ENCODE measurements around the gene GRIK3.

The GRIK3 gene

DNA sequence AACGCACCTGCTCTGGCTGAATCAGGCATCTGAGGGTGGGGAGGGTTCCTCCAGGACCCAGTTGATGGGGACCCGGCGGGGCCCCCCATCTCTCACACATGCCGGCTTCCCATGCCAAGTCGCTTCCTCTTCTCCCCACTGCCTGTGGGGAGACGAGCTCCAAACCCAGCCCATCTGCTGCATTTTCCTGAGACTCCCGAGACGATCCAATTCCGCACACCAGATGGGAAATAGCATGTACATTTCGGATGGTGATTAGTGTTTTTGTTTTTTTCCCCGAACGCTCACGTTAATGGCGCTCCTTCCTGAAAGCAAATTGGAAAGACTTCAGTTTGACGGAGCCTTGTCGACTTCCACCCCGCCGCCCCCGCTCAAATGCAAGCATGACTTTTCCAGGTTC lies 13.2 kb upstream of the GRIK3 start:
- in situ Hi-C loops (cut with HindIII; ENCODE audit: low sequenced_read_pairs): no loop called here

DNA sequence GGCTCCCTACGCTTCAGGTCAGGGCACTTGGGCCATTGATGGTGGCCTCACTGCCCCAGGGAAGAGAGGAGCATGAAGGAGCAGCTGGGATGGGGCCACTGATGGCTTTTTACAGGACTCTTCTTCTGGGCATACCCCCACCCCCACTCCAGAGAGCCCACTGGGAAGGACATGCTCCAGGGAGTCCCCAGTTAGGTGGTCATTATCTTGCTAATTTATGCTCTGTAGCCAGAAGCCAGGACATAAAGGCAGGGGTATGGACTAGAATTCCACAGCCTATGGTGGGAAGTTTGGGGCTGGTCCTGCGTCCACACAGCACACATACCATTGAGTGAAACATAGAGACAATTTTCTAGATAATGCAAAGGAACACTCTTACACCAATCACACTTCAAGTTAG lies 8.8 kb upstream of the GRIK3 start:
- in situ Hi-C loops (cut with HindIII; ENCODE audit: low sequenced_read_pairs): no loop called here

DNA sequence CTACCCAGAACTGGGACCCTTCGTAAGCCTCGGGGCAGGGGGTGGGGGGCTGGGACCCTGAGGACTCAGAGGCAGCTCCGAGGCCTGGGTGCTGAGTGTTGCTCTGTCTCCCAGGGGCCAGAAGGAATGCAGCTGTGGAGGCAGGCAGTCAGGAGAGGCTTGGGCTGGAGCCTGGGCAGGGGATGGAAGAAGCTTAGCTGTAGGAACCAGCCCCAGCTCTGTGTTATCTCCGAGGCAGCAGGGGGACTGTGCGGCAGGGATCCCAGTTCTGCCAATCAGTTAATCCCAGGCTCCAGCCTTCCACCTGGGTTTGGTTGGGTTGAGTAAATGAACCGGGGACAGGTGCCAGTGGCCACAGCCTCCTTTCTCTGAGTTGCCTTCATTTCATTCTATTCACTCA lies 8.2 kb upstream of the GRIK3 start:
- in situ Hi-C loops (cut with HindIII; ENCODE audit: low sequenced_read_pairs): no loop called here

DNA sequence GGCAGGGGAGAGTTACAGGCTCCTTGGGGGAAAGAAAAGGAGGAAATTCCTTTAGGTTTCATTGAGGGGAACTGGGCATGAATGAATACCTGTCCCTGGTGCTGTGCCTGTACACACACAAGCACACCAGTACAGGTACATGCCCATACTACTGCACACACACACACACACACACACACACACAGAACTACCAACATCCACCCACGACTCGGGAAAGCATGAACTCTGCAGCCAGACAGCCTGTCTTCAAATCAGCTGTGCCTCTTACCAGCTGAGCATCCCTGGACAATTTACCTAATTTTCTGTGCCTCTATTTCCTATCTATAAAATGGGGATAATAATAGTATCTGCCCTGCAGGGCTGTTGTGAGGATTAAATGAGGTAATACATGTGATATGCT lies 7.2 kb upstream of the GRIK3 start:
- in situ Hi-C loops (cut with HindIII; ENCODE audit: low sequenced_read_pairs): no loop called here

DNA sequence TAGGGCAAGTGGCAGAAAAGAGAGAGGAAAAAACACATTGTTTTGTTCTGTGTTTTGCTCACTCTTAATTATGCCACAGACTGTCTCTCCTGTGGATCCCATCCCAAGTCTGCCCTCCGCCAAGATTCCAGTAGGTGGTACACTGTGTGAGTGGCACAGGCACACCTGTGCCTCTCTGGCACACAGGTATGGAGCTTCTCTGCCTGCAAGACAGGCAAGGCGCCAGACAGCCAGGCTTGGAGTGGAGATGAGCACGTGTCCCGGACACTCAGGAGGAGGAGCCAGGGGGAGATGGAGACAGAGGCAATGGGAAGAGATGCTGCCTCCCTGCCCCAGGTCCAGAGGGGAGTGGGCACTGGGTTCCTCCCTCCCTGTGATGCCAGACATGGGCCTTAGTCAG lies 6.5 kb upstream of the GRIK3 start:
- in situ Hi-C loops (cut with HindIII; ENCODE audit: low sequenced_read_pairs): no loop called here

DNA sequence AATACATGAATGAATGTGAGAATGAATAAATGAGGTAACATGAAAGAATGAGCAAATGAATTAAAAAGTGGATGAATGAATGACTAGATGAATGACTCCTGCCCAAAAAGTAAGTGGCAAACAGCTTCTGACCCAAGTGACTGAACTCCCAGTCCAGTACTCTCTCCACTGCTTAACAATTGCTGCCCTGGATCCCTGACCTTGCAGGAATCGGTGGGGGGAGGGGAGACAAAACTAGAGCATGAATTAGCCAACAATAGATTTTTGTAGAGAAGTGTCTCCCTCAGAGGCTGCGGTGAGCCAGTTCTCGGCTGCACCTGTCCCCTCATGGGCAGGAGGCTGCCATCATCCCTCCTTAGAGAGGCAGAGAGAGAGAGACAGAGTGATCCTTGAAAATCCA lies 5.9 kb upstream of the GRIK3 start:
- in situ Hi-C loops (cut with HindIII; ENCODE audit: low sequenced_read_pairs): no loop called here

DNA sequence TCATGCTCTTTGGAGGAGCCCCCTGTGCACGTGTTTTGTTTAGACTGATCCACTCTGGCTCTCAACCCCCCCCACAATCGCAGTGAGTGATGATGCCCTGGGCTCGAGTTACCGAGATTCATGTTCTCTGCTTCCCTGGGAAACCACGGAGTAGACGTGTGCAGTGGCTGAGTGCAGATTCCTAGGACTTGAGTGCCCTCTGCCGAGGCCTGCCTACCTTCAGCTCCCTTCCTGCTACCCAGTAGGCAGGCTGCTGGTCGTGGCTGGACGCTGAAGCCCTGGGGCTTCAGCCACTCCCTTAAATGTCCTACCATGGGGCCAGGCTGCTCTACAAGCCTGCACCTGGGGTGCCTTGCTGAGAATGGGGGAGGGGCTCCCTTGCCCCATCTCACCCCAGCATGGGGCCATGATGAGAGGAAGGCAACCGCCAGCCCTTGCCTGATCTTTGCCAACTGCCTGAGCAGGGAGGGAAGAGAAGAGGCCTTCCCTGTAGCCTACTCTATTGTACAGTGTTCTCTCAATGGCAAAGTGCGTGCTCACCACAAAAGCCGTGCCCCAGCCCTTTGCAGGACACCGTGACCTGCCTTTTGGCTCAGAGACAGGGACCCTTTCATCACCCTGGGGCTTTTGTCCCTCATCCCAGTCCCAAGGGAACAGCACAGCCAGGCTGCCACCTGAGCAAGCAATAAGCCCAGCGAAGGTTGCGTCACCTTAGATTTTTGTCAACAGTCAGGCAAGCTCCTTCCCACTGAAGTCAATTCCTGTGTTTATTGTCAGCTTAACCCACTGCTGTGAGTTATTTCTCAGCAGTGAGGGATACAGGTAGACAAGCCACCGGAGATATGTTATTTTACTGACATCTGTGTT lies 4.1 kb upstream of the GRIK3 start:
- in situ Hi-C loops (cut with HindIII; ENCODE audit: low sequenced_read_pairs): no loop called here

DNA sequence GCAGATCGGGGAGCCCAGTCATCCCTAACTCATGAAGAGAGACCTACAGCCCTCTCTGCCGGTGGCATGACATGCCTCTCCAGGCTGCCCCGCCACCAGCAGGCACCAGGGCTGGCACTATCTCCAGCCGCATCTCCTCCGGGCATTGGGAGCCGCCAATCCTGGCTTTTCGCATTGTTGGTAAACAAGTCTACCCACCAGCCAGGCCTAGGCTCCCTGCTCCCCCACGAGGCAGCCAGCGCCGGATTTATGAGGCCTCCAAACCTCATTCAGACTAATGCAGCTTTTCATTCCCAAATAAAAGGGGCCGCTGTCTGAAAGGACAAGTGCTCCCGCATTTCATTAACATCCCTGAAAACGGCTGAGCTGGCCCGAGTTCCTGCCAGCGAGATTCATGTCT lies 3.4 kb upstream of the GRIK3 start:
- in situ Hi-C loops (cut with HindIII; ENCODE audit: low sequenced_read_pairs): no loop called here

DNA sequence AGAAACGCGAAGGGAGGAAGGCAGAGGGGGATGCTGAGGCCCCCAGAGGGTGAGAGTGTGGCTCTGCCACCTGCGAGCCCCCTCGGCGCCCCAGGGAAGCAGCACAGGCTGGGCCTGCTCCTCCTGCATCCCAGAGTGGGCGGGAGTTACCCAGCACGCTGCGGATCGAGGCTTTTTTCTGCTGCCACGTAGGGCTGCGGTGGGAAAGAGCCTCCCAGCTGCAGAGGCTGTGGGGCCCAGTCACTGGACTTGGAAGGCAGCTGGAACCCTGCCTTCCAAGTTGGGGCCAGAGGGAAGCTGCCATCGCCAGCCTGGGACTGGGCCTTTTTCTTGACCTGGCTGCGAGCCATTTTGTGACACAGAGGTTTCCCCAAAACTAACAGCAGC lies 2.3 kb upstream of the GRIK3 start:
- in situ Hi-C loops (cut with HindIII; ENCODE audit: low sequenced_read_pairs): no loop called here

DNA sequence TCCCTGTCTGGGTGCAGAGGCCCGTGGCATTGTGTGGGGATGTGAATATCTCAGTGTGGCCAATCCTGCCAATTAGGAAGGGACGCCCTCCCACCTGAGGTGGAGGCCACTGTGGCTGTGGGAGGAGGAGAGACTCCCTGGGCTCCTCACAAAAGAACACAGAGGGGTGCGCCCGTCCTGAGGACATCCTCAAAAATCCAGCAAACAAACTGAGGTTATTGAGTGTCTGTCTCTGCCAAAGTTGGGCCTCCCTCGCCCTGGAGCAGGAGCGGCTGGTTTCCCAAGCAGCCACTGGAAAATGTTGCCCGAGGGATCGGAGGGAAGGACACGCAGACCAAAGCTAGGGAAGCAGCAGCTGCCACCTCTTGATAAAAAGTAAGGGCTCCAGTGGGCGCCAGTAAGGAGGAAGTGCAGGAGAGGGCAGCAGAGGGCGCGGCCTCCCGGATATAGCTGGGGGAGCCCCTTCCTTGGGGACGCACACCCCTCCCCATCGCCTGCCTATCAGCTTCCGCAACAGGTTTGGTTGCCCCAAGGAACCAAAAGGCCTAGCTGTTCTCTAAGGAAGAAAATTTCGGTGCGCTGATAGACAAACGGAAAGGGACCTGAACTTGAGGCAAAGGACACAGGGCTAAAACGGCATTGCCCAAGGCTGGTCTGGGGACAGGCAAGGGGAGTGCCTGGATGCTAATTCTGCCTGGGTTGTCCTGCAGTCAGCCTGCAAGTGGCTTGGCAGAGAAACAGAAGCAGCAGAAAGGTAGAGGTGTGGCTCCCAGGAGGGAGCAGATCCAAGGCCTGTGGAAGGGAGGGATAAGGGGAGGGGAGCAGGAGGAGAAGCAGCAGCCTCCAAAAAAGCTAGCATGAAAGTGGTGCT lies 1.7 kb upstream of the GRIK3 start:
- in situ Hi-C loops (cut with HindIII; ENCODE audit: low sequenced_read_pairs): no loop called here

DNA sequence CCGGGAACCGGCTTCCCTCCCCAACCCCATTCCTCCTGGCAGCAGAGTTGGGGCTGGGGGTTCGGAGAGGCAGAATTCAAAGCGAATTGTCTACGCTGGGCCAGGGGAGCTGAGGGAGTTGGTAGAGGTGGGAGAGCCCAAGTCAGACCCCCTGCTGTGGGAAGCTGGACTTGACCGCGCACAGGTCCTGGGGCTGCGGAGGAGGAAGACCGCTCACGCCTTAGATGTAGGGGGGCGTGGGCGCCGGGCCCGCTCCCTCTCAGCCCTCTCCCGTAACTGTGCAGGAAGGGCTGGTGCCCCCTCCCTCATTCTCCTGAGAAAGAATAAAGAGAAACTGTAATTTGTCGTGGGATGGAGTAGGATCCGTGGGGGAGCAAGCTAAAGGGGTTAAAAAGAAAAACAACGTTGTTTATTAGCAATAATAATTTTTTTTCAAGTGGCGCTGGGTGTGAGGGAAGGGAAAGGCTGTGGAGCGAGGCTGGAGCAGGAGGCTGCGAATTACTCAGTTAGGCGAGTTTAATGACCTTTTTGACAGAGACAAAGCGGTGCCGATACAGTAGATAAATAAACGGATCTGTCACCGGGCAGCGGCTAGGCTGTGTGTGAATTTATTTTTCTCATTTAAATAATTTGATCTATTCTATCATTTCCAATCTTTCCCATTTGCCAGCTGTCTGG lies 838 bp upstream of the GRIK3 start:
- in situ Hi-C loops (cut with HindIII; ENCODE audit: low sequenced_read_pairs): no loop called here

DNA sequence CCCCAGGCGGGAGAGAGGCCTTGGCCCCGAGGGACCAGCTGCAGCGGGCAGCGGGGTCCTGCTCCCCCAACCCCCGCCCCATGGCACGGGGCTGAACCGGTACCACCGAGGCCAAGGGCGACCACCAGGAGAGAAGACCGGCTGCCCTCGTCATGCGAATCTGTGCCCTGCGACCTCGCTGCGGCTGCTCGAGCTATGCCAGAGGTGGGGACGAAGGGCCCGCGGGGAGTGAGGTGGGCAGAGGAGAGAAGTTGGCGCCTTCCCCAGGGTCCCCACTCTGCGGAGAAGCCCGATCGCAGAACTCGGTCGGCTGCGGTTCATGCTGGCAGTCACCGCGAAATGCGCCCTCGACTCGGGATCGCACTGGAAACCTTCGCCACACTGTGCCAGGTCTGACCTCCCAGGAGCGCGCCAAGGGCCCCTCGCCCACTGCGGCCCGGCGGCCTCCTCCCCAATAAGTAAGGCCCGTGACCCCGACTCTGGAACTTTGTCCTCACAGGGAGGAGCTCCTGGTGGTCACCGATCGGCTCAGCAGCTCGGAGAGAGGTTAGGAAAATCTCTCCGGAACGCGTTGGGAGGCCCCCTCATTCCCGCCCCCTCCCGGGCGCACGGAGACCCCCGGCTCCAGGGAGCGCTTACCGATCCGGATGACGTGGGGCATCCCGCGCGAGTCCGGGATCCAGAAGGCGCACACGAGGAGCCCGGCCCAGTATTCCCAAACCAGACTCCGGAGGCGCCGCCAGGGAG lies 787 bp downstream of the GRIK3 start:
- in situ Hi-C loops (cut with HindIII; ENCODE audit: low sequenced_read_pairs): no loop called here

DNA sequence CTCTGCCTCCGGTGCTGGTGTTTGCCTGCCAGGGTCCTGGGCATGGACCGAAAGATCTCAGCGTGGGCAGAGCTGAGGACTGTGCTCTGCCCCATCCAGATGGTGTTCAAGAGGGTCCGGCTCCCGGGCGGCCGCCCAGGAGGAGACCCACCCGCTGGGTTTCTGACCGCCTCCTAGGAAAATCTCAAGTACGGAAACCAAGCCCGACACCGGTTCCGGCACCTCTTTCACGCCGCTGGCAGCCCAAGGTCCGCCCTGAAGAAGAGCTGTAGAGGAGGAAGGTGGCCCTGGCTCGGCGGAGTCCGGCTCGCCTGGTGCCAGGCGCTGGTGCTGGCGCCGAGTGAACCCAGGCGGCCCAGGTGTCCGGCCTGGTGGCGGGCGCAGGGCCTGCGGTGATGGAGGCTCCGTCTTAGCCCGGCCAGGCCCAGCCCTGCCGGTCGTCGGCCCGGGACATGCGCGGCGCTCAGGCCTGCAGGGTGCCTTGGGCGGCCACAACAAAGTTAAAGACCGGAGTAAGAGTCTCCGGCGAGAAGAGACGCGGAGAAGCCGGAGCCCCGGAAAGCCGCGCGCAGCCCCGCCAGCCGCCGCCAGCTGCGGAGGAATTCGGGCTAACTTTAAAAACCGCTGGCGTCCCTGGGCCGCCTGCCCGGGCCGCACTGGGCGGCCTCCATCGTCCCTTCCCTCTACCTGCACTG lies 1.5 kb downstream of the GRIK3 start:
- in situ Hi-C loops (cut with HindIII; ENCODE audit: low sequenced_read_pairs): no loop called here

DNA sequence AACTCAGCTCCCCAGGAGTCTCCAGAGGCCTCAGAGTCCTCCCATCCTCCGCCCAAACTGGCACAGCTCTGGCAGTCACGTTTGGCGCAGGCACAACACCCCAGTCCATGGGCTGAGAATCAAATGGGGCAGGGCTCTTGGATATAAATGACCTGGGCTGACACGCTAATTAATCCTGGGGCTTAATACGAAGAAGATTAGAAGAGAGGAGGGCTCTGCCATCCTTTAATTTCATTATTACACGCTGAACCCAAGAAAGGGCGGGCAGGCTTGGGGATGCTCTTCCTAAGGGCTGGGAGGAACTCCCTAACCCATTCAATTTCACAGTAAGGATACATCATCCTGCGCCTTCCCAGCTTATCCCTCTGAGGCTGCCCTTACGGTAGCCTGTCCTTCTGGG lies 2.4 kb downstream of the GRIK3 start:
- in situ Hi-C loops (cut with HindIII; ENCODE audit: low sequenced_read_pairs): no loop called here

DNA sequence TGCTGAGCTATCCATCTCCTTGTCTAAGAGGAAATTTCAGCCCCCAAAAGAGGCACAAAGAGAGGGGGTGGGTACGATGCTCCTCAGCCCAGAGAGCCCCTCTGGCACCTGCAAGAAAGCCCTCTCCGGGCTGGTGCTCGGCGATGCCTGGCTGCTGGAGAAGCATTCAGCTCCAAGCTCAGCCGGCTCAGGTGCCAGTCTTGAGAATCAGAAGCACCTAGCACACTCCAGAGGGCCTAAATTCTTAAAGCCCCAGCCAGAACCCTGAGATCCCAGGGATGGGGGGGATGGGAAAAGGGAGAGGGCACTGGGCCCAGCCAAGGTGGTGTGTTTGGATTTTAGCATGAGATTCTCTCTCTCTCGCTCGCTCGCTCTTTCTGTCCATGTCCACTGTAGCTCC lies 2.9 kb downstream of the GRIK3 start:
- in situ Hi-C loops (cut with HindIII; ENCODE audit: low sequenced_read_pairs): no loop called here

DNA sequence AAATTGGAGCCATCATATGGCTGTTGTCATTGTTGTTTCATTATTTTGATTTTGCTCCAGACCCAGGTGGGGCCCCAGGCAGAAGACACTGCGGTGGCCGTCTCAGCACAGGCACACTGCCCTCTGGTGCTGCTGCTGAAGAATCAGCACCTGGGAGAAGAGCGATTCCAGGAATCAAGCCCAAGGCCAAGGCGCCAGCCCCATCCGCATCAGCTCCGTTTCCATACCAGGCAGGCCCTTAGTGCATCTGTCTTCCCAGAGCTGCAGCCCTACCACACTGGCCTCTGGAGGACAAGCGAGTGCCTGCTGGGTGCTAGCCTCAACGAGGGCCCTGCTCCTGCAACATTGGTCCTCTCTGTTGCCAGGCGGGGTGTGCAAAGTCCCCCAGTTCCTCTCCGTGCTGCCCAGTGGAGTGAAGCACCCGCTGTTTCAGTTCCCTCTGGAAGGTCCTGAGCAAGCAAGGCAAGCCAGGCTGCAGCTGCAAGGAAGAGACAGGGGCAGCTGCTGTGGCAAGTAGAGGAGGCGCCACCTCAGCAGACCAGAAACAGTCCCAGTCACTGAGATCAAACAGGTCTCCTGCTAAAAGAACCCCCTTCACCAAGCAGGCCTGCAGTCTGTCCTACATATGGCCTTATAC lies 5.2 kb downstream of the GRIK3 start:
- in situ Hi-C loops (cut with HindIII; ENCODE audit: low sequenced_read_pairs): no loop called here

DNA sequence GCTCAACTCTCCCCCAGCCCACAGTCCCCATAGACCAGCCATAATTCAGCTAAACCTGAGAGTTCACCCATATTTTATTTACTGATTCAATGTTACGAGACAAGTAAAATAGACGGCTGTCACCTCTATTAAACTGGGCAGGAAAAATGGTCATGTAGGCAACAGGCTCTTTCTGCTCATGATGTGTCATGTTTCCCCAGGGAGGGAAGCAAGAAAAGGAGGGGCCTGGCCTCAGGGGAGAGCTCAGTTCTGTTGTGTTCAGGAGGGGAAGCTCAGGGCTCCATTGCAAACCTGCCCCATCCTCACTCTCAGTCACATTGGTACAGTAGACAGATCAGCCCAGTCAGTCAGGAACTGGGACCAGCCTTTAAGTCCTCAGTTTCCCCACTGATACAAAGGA lies 12.8 kb downstream of the GRIK3 start:
- in situ Hi-C loops (cut with HindIII; ENCODE audit: low sequenced_read_pairs): no loop called here

DNA sequence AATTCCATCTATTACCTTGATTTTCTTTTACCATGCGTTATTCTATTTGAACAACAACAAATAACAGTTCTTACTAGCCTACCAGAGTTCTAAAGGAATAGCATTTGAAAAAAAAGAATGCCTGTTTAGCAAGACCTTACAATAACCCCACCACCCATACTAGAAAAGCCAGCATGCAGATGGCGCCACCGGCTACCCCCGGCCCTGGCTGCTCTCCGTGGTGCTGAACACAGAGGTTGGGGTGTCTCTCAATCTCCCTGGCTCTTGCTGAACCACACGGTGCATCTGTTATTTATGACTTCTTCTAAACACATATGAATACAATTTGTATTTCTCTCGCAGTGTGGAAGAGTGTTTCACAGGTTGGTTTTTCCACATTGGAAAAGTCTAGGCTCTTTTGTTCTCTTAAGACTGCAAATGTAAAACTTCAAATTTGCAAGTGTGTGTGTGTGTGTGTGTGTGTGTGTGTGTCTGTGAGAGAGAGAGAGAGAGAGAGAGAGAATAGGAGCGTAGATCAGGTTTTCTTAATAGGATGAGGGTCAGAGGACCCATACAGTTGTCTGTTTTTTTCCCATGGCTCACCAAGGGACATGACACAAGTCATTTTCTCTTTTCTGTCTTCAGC lies 13.6 kb downstream of the GRIK3 start:
- in situ Hi-C loops (cut with HindIII; ENCODE audit: low sequenced_read_pairs): no loop called here

DNA sequence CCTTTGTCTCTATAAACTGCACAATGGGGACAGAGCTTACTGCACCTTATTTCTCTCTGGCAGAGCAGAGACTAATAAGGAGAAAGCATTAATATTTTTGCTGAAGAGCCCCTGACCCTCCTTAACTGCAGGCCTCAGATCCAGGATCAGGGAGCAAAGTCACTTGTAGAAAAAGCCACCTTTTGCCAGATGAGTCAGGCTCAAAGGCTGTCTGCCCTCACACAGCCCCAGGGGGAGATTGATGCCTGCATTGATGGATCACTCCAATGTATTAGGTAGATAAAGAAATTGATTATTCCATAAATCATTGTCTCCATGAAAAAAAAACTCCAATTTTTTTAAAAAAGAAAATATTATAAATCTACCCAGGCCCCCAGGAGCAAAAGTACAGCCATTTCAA lies 15.8 kb downstream of the GRIK3 start:
- in situ Hi-C loops (cut with HindIII; ENCODE audit: low sequenced_read_pairs): no loop called here

All from DLD1 (cell line).